WTC11 (cell line): Measurements from ENCODE around the gene SRSF2.

ENCODE experiments used
- GTF2I ChIP-seq: fragments of 250-450 bp; sonication (Bioruptor Pico); conservative IDR thresholded peaks from 2 replicates; pipeline ENCODE4 v1.4.0; 2021; ENCODE audit warnings: mild to moderate bottlenecking
- IRF2 ChIP-seq: sonication (generic); formaldehyde crosslinking; IDR thresholded peaks from 2 replicates; pipeline ENCODE4 v1.8.0; 2022; ENCODE audit warnings: low read depth, missing genetic modification reagents, borderline replicate concordance
- JUN ChIP-seq: sonication (generic); formaldehyde crosslinking; IDR thresholded peaks from 2 replicates; pipeline ENCODE4 v1.8.0; 2023; ENCODE audit warnings: mild to moderate bottlenecking, missing genetic modification reagents
- NR3C1 ChIP-seq: sonication (generic); formaldehyde crosslinking; conservative IDR thresholded peaks from 2 replicates; pipeline ENCODE4 v1.8.1; 2023; ENCODE audit warnings: low read depth, mild to moderate bottlenecking, missing genetic modification reagents
- TCF7 ChIP-seq: sonication (generic); formaldehyde crosslinking; IDR thresholded peaks from 2 replicates; pipeline ENCODE4 v1.8.0; 2022; ENCODE audit warnings: mild to moderate bottlenecking, low read depth, missing genetic modification reagents, moderate library complexity
- ZNF138 ChIP-seq: sonication (generic); formaldehyde crosslinking; conservative IDR thresholded peaks from 2 replicates; pipeline ENCODE4 v1.8.1; 2022; ENCODE audit warnings: mild to moderate bottlenecking, moderate library complexity, missing genetic modification reagents
- TF ChIP-seq, protein P1 (sequence below): fragments of 200-600 bp; IDR thresholded peaks from 2 replicates; pipeline ENCODE4 v1.8.0; 2022; ENCODE audit warnings: antibody characterized with exemption
- TF ChIP-seq, protein P2 (sequence below): sonication (generic); formaldehyde crosslinking; IDR thresholded peaks from 2 replicates; pipeline ENCODE4 v1.8.0; 2022; ENCODE audit warnings: mild to moderate bottlenecking, missing genetic modification reagents
- TF ChIP-seq, protein P3 (sequence below): sonication (generic); formaldehyde crosslinking; IDR thresholded peaks from 2 replicates; pipeline ENCODE4 v1.8.1; 2022; ENCODE audit warnings: mild to moderate bottlenecking, missing genetic modification reagents, moderate library complexity, borderline replicate concordance
- TF ChIP-seq, protein P4 (sequence below): sonication (generic); formaldehyde crosslinking; IDR thresholded peaks from 2 replicates; pipeline ENCODE4 v1.8.1; 2023; ENCODE audit warnings: mild to moderate bottlenecking, missing genetic modification reagents, moderate library complexity
- TF ChIP-seq, protein P5 (sequence below): sonication (generic); formaldehyde crosslinking; IDR thresholded peaks from 2 replicates; pipeline ENCODE4 v1.8.1; 2022; ENCODE audit warnings: low read depth, mild to moderate bottlenecking, moderate library complexity, missing genetic modification reagents, borderline replicate concordance

- TF ChIP-seq JUN (CRISPR knock-in tag) (no peak), TCF7 (CRISPR knock-in tag) (no peak), ZNF138 (CRISPR knock-in tag) (no peak), IRF2 (no peak), GTF2I (no peak), NR3C1 (no peak)
- TF ChIP-seq, protein P1, sequence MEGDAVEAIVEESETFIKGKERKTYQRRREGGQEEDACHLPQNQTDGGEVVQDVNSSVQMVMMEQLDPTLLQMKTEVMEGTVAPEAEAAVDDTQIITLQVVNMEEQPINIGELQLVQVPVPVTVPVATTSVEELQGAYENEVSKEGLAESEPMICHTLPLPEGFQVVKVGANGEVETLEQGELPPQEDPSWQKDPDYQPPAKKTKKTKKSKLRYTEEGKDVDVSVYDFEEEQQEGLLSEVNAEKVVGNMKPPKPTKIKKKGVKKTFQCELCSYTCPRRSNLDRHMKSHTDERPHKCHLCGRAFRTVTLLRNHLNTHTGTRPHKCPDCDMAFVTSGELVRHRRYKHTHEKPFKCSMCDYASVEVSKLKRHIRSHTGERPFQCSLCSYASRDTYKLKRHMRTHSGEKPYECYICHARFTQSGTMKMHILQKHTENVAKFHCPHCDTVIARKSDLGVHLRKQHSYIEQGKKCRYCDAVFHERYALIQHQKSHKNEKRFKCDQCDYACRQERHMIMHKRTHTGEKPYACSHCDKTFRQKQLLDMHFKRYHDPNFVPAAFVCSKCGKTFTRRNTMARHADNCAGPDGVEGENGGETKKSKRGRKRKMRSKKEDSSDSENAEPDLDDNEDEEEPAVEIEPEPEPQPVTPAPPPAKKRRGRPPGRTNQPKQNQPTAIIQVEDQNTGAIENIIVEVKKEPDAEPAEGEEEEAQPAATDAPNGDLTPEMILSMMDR = no peak
- TF ChIP-seq, protein P2, sequence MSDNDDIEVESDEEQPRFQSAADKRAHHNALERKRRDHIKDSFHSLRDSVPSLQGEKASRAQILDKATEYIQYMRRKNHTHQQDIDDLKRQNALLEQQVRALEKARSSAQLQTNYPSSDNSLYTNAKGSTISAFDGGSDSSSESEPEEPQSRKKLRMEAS (CRISPR knock-in tag) = no peak
- TF ChIP-seq, protein P3, sequence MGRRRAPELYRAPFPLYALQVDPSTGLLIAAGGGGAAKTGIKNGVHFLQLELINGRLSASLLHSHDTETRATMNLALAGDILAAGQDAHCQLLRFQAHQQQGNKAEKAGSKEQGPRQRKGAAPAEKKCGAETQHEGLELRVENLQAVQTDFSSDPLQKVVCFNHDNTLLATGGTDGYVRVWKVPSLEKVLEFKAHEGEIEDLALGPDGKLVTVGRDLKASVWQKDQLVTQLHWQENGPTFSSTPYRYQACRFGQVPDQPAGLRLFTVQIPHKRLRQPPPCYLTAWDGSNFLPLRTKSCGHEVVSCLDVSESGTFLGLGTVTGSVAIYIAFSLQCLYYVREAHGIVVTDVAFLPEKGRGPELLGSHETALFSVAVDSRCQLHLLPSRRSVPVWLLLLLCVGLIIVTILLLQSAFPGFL = no peak
- TF ChIP-seq, protein P4, sequence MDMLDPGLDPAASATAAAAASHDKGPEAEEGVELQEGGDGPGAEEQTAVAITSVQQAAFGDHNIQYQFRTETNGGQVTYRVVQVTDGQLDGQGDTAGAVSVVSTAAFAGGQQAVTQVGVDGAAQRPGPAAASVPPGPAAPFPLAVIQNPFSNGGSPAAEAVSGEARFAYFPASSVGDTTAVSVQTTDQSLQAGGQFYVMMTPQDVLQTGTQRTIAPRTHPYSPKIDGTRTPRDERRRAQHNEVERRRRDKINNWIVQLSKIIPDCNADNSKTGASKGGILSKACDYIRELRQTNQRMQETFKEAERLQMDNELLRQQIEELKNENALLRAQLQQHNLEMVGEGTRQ = no peak
- TF ChIP-seq, protein P5, sequence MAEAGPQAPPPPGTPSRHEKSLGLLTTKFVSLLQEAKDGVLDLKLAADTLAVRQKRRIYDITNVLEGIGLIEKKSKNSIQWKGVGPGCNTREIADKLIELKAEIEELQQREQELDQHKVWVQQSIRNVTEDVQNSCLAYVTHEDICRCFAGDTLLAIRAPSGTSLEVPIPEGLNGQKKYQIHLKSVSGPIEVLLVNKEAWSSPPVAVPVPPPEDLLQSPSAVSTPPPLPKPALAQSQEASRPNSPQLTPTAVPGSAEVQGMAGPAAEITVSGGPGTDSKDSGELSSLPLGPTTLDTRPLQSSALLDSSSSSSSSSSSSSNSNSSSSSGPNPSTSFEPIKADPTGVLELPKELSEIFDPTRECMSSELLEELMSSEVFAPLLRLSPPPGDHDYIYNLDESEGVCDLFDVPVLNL (CRISPR knock-in tag) = no peak
Measured at GRCh38 chr17:76702076-76702475, 35.1 kb downstream of the SRSF2 start.
